Smooth muscle cell (in vitro differentiated cells): Measurements from ENCODE around the gene EMC10. TPM values are rescaled to one million over a fixed set of nuclear protein-coding genes. Genes with fewer than 3 reads are reported as not detected.

Source experiments
- DNase-seq: peaks from one replicate; lab custom pipeline; 2025; ENCODE audit not compliant: unreplicated experiment; lab: John Stamatoyannopoulos, UW
- H2AFZ ChIP-seq: fragments of 200-600 bp; sonication (generic); 2 replicates; pipeline ENCODE4 v1.6.0; 2016; ENCODE audit warnings: antibody characterized with exemption, low read depth, mild to moderate bottlenecking
- H3F3A ChIP-seq: fragments of 200-600 bp; sonication (generic); 2 replicates; pipeline ENCODE4 v1.6.0; 2017; ENCODE audit warnings: antibody characterized with exemption, low read depth
- H3K27ac ChIP-seq: fragments of 200-600 bp; sonication (generic); 2 replicates; pipeline ENCODE4 v1.5.1; 2016; ENCODE audit warnings: low read depth, mild to moderate bottlenecking
- H3K27me3 ChIP-seq: fragments of 200-600 bp; sonication (generic); 2 replicates; pipeline ENCODE4 v1.6.1; 2016; ENCODE audit warnings: low read depth, mild to moderate bottlenecking
- H3K36me3 ChIP-seq: fragments of 200-600 bp; sonication (generic); 2 replicates; pipeline ENCODE4 v1.5.1; 2016; ENCODE audit warnings: low read depth
- H3K4me1 ChIP-seq: fragments of 200-600 bp; sonication (generic); 2 replicates; pipeline ENCODE4 v1.5.1; 2016; ENCODE audit warnings: low read depth
- H3K4me2 ChIP-seq: fragments of 200-600 bp; sonication (generic); 2 replicates; pipeline ENCODE4 v1.6.0; 2016; ENCODE audit warnings: mild to moderate bottlenecking
- H3K4me3 ChIP-seq: fragments of 200-600 bp; sonication (generic); 2 replicates; pipeline ENCODE4 v1.5.1; 2016; ENCODE audit warnings: mild to moderate bottlenecking
- H3K79me2 ChIP-seq: fragments of 200-600 bp; sonication (generic); 2 replicates; pipeline ENCODE4 v1.6.0; 2016; ENCODE audit warnings: low read depth, mild to moderate bottlenecking
- H3K9ac ChIP-seq: fragments of 200-600 bp; sonication (generic); 2 replicates; pipeline ENCODE4 v1.6.0; 2016; ENCODE audit warnings: low read depth
- H3K9me3 ChIP-seq: fragments of 200-600 bp; sonication (generic); replicated peaks from 2 replicates; pipeline ENCODE4 v1.5.1; 2016; ENCODE audit warnings: low read depth
- H4K20me1 ChIP-seq: fragments of 200-600 bp; sonication (generic); 2 replicates; pipeline ENCODE4 v1.6.0; 2016; ENCODE audit warnings: low read depth
- WGBS: methylation state at CpG from one replicate; pipeline ENCODE4 v1.1.7; 2016; ENCODE audit warnings: low lambda C conversion rate; 5-methylcytosine and 5-hydroxymethylcytosine counted together
- polyA plus RNA-seq: library from polyadenylated mRNA; unstranded; fragments of >200 nt; fragmentation: Nextera tagmentation; extraction: Ambion mirVana; gene quantifications from 2 replicates; pipeline ENCODE4 v1.2.1, GENCODE V29; 2016
- total RNA-seq: library from RNA; depleted of rRNA; stranded (reverse); fragments of >200 nt; gene quantifications from 2 replicates; pipeline ENCODE4 v1.2.3, GENCODE V29; 2014
- TF ChIP-seq, protein P1 (sequence below): fragments of 200-600 bp; sonication (generic); IDR thresholded peaks from 2 replicates; pipeline ENCODE4 v1.5.1; 2017; ENCODE audit warnings: borderline replicate concordance, mild to moderate bottlenecking, antibody characterized with exemption; ENCODE audit not compliant: insufficient read depth, poor library complexity, severe bottlenecking

The EMC10 gene
- total and polyA plus RNA-seq, 2 experiments from 2014 or later = 18.0 to 51.7 TPM

DNA sequence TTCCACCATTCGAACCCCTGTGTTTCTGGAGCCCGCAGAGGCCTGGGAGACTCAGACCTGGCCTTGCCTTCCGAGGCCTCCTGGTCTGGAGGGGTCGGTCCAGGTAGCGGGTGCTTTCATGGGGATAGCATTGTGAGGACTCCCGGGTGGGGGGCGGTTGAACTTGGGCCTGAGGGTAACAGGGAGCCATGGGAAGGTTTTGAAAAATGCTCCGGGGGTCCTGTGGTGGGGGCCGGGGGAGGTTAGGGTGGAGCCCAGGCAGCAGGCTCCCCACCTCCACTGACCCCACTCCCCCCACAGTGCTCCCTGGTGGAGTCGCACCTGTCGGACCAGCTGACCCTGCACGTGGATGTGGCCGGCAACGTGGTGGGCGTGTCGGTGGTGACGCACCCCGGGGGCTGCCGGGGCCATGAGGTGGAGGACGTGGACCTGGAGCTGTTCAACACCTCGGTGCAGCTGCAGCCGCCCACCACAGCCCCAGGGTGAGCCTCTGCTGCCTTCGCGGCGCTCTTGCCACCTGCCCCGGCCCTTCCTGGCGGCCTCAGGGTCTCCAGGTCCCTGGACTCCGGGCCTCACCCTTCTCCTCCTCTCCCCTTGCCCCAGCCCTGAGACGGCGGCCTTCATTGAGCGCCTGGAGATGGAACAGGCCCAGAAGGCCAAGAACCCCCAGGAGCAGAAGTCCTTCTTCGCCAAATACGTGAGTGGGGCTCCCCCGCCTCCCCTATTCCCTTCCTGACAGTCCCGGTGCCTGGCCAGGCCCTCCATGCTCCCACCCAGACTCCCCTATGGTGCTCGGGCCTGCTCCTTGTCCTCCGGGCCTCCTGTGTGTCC is 4.2 kb downstream of the EMC10 start:
- peaks cover 7% of the 10 kb centered on the region for H3K4me1 ChIP-seq
- H3K79me2 ChIP-seq = peaks cover 16% of the 10 kb centered on the region
- TF ChIP-seq, protein P1, sequence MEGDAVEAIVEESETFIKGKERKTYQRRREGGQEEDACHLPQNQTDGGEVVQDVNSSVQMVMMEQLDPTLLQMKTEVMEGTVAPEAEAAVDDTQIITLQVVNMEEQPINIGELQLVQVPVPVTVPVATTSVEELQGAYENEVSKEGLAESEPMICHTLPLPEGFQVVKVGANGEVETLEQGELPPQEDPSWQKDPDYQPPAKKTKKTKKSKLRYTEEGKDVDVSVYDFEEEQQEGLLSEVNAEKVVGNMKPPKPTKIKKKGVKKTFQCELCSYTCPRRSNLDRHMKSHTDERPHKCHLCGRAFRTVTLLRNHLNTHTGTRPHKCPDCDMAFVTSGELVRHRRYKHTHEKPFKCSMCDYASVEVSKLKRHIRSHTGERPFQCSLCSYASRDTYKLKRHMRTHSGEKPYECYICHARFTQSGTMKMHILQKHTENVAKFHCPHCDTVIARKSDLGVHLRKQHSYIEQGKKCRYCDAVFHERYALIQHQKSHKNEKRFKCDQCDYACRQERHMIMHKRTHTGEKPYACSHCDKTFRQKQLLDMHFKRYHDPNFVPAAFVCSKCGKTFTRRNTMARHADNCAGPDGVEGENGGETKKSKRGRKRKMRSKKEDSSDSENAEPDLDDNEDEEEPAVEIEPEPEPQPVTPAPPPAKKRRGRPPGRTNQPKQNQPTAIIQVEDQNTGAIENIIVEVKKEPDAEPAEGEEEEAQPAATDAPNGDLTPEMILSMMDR = no peak
- DNase-seq = no peak
- no peaks in the 10 kb centered on the region for H3K9me3 ChIP-seq
- no peak overlapping the region for H3K4me2 ChIP-seq
- no peaks in the 10 kb centered on the region for H3K27me3 ChIP-seq
- H4K20me1 ChIP-seq = peaks cover 24% of the 10 kb centered on the region
- H3K36me3 ChIP-seq = no peaks in the 10 kb centered on the region
- H3K4me3 ChIP-seq = no peak overlapping the region
- 99% methylated on average over 31 of the region's 37 CpGs for WGBS
- no peak overlapping the region for H3K27ac ChIP-seq
- H2AFZ ChIP-seq = no peak overlapping the region
- H3F3A ChIP-seq = peaks cover 6% of the 10 kb centered on the region
- H3K9ac ChIP-seq = no peak overlapping the region

DNA sequence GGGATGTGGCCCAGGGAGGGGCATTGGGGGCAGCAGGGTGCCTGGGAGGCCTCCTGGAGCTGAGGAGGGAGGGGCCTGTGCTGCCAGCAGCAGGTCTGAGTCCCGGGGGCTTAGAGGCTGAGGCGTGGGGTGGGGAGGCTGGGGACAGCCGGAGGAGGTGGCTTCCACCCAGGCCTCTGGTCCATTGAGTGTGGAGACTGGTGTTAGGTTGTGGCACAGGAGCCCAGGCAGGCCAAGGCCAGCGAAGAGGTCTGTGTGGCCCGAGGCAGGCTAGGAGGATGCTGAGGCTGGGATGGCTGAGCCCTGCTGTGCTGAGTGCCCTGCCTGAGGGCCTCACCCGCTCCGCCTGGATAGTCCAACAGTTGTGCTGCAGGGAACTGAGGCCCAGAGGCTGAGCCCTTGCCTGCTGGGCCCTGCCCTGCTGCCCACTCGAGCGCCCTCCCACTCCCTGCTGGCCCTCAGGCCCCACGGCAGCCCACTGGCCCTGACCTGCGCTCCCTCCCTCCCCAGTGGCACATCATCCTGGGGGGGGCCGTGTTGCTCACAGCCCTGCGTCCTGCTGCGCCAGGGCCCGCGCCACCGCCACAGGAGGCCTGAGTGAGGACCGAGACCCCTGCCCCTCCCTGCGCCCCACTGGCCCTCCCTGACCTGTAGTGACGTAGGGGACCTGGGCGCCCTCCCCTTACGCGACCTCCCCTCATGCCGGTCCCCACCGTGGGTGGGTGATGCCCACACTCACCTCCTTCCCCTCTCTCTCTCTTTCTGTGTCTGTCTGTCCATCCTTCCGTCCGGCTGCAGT is 5.2 kb downstream of the EMC10 start:
- WGBS = 98% methylated on average over 12 of the region's 27 CpGs
- Histone ChIP-seq H3K27ac (no peak overlapping the region), H2AFZ (no peak overlapping the region), H3K4me2 (no peak overlapping the region), H3K27me3 (no peaks in the 10 kb centered on the region), H3F3A (peaks cover 6% of the 10 kb centered on the region), H3K4me3 (no peak overlapping the region), H3K4me1 (peaks cover 7% of the 10 kb centered on the region), H3K36me3 (no peaks in the 10 kb centered on the region), H3K79me2 (peaks cover 16% of the 10 kb centered on the region), H4K20me1 (peaks cover 24% of the 10 kb centered on the region), H3K9ac (no peak overlapping the region), H3K9me3 (no peaks in the 10 kb centered on the region)
- TF ChIP-seq, protein P1 = no peak
- no peak for DNase-seq

DNA sequence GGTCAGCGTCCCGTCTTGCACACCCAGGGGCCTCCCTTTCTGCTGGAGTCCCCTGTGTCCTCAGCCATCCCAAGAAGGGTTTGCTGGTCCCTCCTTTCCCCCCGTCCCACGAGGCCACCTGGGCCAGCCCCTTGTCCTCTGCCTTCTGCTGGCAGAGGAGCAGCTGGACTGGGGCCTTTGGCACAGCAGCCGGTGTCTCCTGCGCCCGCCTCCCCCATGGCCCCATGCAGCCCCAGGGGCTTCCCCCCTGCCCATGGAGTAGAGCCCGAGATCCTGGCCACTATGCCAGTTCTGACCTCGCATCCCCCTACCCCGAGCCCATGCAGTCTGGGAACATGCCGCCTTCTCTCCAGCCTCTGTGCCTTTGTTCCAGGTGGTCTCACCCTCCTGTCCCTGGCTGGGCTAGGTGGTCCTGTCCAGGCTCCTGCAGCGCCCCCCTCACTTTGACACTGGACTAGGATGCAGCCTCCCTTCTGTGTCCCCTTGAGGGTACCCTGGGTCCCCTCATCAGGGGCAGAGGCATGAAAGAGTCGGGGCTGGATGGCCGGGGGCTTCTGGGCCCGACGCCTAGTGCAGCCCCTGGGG is 6.1 kb downstream of the EMC10 start:
- Histone ChIP-seq H4K20me1 (peaks cover 19% of the 10 kb centered on the region), H3K9ac (no peak overlapping the region), H3K4me2 (no peak overlapping the region), H3K27me3 (no peaks in the 10 kb centered on the region), H3K9me3 (no peaks in the 10 kb centered on the region), H2AFZ (no peak overlapping the region), H3K79me2 (peaks cover 13% of the 10 kb centered on the region), H3K4me3 (no peak overlapping the region), H3K27ac (no peak overlapping the region), H3K4me1 (peaks cover 2% of the 10 kb centered on the region), H3F3A (no peaks in the 10 kb centered on the region), H3K36me3 (no peaks in the 10 kb centered on the region)
- WGBS = 94% methylated on average over 9 of the region's 16 CpGs
- no peak for DNase-seq
- TF ChIP-seq, protein P1 = no peak
